GM18502 (cell line): ENCODE results near the gene RPL37A.

Source experiments
- ATAC-seq: cut with Tn5 transposase; IDR thresholded peaks from one replicate; pipeline ENCODE4 v1.9.1; 2021; ENCODE audit warnings: mild to moderate bottlenecking; ENCODE audit not compliant: unreplicated experiment, poor library complexity

RPL37A gene

GRCh38 chr2:216498379-216499352 is at the start of gene RPL37A:
RPL37A (plus strand) TSS chr2:216498844; CDS start chr2:216498875, 31 bp downstream.
- peak; percentile 88 for ATAC-seq

GRCh38 chr2:216450346-216450745 is 48.3 kb upstream of the RPL37A start:
- no peak for ATAC-seq

- ATAC-seq, result no peak
Observed at GRCh38 chr2:216450784-216451183, 47.9 kb upstream of the RPL37A start.

- no peak for ATAC-seq
Observed at GRCh38 chr2:216453955-216454614, 44.6 kb upstream of the RPL37A start.

GRCh38 chr2:216463148-216463547 is 35.5 kb upstream of the RPL37A start:
- ATAC-seq, result no peak

- no peak for ATAC-seq
Observed at GRCh38 chr2:216464104-216464720, 34.4 kb upstream of the RPL37A start.

GRCh38 chr2:216465579-216466195 is 33.0 kb upstream of the RPL37A start:
- ATAC-seq, result no peak

GRCh38 chr2:216467845-216468244 is 30.8 kb upstream of the RPL37A start:
- no peak for ATAC-seq

GRCh38 chr2:216469661-216470060 is 29.0 kb upstream of the RPL37A start:
- ATAC-seq, result no peak

GRCh38 chr2:216473187-216473586 is 25.5 kb upstream of the RPL37A start:
- ATAC-seq, result no peak

- ATAC-seq, result peak; percentile 73
Observed at GRCh38 chr2:216474925-216475670, 23.5 kb upstream of the RPL37A start.

- ATAC-seq, result no peak
Observed at GRCh38 chr2:216475767-216476166, 22.9 kb upstream of the RPL37A start.

- no peak for ATAC-seq
Observed at GRCh38 chr2:216477283-216478035, 21.2 kb upstream of the RPL37A start.

- no peak for ATAC-seq
Observed at GRCh38 chr2:216478151-216478550, 20.5 kb upstream of the RPL37A start.

- ATAC-seq, result no peak
Observed at GRCh38 chr2:216478791-216479190, 19.9 kb upstream of the RPL37A start.

- no peak for ATAC-seq
Observed at GRCh38 chr2:216480221-216480620, 18.4 kb upstream of the RPL37A start.

GRCh38 chr2:216482640-216483039 is 16.0 kb upstream of the RPL37A start:
- ATAC-seq, result no peak

- ATAC-seq, result no peak
Observed at GRCh38 chr2:216485237-216485636, 13.4 kb upstream of the RPL37A start.

- ATAC-seq, result no peak
Observed at GRCh38 chr2:216485745-216486144, 12.9 kb upstream of the RPL37A start.
